HG03039 (cell line): ENCODE data around the gene CPT1B.
"Not testable (repeated sequence)": the region's sequence is repeated elsewhere in the genome, so short reads cannot be mapped to it uniquely, and the experiment has no call there.

ENCODE experiments used
- ATAC-seq: cut with Tn5 transposase; IDR thresholded peaks from one replicate; pipeline ENCODE4 v1.9.1; 2021; ENCODE audit warnings: mild to moderate bottlenecking, moderate library complexity; ENCODE audit not compliant: unreplicated experiment

CPT1B gene

GRCh38 chr22:50609599-50609998 is 31.4 kb upstream of the CPT1B start:
- no peak for ATAC-seq

- no peak for ATAC-seq
Observed at GRCh38 chr22:50608996-50609395, 30.8 kb upstream of the CPT1B start.

GRCh38 chr22:50608058-50608840 is 30.0 kb upstream of the CPT1B start:
- not testable (repeated sequence) for ATAC-seq

GRCh38 chr22:50607659-50608020 is 29.4 kb upstream of the CPT1B start:
- no peak for ATAC-seq

GRCh38 chr22:50606946-50607658 is 28.9 kb upstream of the CPT1B start:
- no peak for ATAC-seq

GRCh38 chr22:50606165-50606945 is 28.1 kb upstream of the CPT1B start:
- ATAC-seq: no peak

- no peak for ATAC-seq
Observed at GRCh38 chr22:50605613-50606074, 27.4 kb upstream of the CPT1B start.

- no peak for ATAC-seq
Observed at GRCh38 chr22:50605002-50605612, 26.9 kb upstream of the CPT1B start.

- no peak for ATAC-seq
Observed at GRCh38 chr22:50604256-50605001, 26.2 kb upstream of the CPT1B start.

- no peak for ATAC-seq
Observed at GRCh38 chr22:50603511-50604255, 25.5 kb upstream of the CPT1B start.

- no peak for ATAC-seq
Observed at GRCh38 chr22:50602338-50602700, 24.1 kb upstream of the CPT1B start.

GRCh38 chr22:50601669-50602337 is 23.6 kb upstream of the CPT1B start:
- ATAC-seq: no peak

GRCh38 chr22:50600967-50601668 is 22.9 kb upstream of the CPT1B start:
- ATAC-seq: no peak

- no peak for ATAC-seq
Observed at GRCh38 chr22:50600538-50600937, 22.3 kb upstream of the CPT1B start, which contains the start of gene MAPK8IP2. TSS of gene MAPK8IP2 (plus strand) at chr22:50600793. CDS start at chr22:50600819, 26 bp downstream.

GRCh38 chr22:50599816-50600455 is 21.7 kb upstream of the CPT1B start:
- no peak for ATAC-seq

GRCh38 chr22:50597097-50597496 is 18.9 kb upstream of the CPT1B start:
- ATAC-seq: no peak

- ATAC-seq: no peak
Observed at GRCh38 chr22:50595189-50595588, 17.0 kb upstream of the CPT1B start.

GRCh38 chr22:50587407-50587806 is 9.2 kb upstream of the CPT1B start:
- no peak for ATAC-seq
